Inflammatory macrophage treated with lipopolysaccharide for 4 hours (primary cell): ENCODE measurements around the gene HS3ST4.

Source experiments
- DNase-seq: peaks from one replicate; pipeline ENCODE4 v3.0.0-alpha.2; 2020

HS3ST4 gene

DNA sequence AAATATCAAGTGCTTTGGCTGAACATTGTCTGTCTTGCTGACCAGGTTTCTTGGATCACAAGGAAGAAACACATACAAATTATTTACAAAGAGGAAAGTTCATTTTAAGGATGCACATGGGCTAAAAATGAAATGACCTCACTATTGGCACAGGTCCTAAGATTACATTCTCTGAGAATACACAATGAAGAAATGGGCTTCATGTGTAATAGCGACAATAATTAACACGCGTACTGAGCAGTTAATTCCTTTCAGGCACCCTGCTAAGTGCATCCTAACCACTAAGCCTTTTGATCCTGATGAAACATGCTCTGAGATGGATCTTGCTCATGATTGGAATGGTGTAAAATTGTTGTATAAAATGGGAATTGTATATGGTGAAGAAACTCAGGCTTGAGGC, 429.0 kb downstream of the HS3ST4 start:
- no peak for DNase-seq

DNA sequence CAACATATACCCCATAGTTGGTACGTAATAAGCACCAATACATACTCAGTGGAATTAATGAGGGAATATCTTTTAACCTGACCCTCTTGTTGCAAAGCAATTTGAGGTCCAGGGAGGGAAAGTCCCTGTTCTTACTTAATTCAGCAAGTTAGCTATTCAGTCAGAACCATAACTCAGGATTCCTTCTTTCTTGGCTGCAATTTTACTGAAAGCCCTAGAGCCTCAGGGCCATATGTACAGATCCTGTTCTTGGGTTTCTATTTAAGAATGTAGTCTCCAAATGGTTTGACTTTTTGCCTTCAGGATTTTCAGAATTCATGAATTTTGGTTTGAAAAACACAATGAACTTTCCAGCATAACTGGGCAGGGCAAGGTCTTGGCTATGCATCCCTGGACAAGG, 436.5 kb downstream of the HS3ST4 start:
- no peak for DNase-seq

DNA sequence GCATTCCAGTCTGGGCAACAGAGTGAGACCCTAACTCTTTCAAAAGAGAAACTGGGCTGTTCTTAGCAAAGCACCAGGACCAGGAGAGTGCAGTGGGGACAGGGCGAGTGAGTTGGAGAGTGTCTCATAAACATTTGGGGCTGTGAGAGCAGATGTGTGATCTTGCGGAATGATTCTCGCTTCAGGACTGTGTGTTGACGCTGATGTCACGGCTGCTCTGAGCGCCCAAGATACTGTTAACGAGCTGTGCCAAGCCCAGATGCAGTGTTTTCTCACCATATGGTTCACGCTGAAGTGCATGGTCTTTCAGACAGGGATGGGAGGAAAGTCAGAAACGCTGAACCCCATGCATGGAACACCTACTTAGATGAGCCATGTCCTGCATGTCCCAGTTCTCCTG, 438.2 kb downstream of the HS3ST4 start:
- DNase-seq = no peak

- no peak for DNase-seq
Measured at GRCh38 chr16:26133416-26134093, 441.8 kb downstream of the HS3ST4 start.

- no peak for DNase-seq
Measured at GRCh38 chr16:26134588-26134987, 442.8 kb downstream of the HS3ST4 start.

GRCh38 chr16:26137956-26138355, 446.2 kb downstream of the HS3ST4 start:
- no peak for DNase-seq

GRCh38 chr16:26139091-26139490, 447.3 kb downstream of the HS3ST4 start:
- DNase-seq = no peak

GRCh38 chr16:26139884-26140283, 448.1 kb downstream of the HS3ST4 start:
- DNase-seq = no peak

GRCh38 chr16:26149364-26150190, 457.8 kb downstream of the HS3ST4 start:
- DNase-seq = no peak

GRCh38 chr16:26155221-26155620, 463.5 kb downstream of the HS3ST4 start:
- no peak for DNase-seq

GRCh38 chr16:26157319-26157718, 465.6 kb downstream of the HS3ST4 start:
- DNase-seq = no peak

DNA sequence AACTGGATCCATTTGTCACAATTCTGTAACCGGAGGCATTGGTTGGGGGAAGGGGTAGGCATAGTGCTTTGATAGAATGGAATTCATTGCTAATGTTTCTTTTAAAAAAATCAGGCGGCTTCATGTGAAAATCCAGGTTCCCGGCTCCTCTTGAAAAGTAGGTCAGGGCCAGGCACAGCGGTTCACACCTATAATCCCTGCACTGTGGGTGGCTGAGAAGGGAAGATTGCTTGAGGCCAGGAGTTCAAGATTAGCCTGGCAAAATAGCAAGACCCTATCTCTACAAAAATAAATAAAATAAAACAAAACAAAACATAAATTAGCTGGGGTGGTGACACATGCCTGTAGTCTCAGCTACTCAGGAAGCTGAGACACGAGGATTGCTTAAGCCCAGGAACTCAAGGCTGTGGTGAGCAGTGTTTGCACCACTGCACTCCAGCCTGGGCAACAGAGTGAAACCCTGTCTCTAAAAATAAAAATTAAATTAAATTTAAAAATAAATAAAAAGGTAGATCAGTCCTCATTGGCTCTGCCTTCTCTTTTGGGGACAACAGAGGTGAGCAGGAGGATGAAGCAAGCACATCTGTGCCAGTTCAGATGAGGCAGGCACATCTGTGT, 466.5 kb downstream of the HS3ST4 start:
- no peak for DNase-seq

DNA sequence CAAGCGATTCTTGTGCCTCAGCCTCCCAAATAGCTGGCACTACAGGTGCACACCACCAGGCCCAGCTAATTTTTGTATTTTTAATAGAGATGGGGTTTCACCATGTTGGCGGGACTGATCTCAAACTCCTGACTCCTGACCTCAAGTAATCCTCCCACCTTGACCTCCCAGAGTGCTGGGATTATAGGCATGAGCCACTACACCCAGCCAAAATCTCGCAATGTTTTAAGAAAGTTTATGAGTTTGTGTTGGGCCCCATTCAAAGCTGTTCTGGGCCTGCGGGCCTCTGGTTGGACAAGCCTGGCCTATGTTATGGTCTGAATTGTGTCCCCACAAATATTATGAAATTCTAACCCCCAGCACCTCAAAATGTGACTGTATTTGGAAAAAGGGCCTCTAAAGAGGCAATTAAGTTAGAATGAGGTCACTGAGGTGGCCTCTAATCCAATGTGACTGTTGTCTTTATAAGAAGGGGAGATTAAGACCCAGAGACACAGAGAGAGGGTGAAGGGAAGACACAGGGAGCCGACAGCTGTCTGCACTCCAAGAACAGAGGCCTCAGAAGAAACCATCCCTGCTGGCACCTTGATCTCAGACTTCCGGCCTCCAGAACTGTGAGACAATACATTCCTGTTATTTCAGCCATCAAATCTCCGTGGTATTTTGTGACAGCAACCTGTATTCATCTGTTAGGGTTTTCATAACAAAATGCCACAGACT, 469.9 kb downstream of the HS3ST4 start:
- DNase-seq = no peak

DNA sequence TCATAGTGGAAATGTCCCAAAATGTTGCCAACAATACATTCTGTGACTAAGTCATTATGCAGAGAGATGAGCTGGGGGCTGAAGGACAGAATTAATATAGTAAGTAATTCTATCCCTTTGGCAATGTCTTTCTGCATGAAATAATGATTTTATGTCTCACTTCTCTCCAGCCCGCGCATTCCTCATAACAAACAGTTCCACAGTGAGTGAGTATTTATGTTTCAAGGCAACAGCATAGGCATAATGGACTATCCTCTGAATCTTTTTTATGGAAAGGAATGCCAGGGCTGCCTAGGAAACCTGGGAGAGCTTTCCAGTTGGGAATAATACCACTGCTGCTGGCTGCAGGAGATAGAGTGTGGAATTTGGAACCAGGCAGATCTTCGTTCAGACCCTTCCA, 477.7 kb downstream of the HS3ST4 start:
- DNase-seq = no peak

- DNase-seq = no peak
Measured at GRCh38 chr16:26175944-26176343, 484.2 kb downstream of the HS3ST4 start.

DNA sequence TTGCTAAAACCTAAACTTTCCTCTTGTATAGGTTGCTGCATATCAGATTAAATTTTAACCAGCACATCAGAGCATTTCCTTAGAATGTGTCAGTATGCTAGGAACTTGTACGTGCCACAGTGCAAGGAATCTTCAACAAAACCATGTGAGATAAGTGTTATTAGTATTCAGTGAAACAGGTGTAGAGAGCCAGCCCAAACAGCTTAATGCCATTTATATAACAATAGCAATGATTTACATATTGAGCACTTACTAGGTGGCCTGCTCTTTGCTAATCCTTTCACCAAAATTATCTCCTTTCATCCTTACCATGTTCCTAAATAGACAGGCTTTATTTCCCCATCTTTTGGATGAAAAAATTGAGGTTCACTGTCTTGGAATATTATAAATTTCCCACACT, 485.7 kb downstream of the HS3ST4 start:
- DNase-seq = no peak

DNA sequence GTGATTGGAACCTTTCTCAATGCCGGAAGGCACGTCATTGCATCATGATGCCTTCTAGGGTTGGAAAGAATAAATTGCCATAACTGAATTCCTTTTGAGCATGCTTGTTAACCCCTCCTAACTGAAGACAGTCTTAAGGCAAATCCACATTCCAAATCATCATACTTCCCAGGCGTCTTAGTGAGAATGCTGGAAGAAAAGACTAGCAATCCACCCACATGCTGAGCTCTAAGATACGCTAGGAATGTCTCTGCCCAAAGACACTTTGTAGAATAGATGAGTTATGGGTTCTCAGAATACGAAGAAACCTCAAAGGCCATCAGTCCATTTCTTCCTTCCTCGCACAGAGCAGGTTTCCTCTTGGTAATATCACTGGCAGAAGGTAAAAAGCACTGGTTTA, 486.5 kb downstream of the HS3ST4 start:
- DNase-seq = no peak

DNA sequence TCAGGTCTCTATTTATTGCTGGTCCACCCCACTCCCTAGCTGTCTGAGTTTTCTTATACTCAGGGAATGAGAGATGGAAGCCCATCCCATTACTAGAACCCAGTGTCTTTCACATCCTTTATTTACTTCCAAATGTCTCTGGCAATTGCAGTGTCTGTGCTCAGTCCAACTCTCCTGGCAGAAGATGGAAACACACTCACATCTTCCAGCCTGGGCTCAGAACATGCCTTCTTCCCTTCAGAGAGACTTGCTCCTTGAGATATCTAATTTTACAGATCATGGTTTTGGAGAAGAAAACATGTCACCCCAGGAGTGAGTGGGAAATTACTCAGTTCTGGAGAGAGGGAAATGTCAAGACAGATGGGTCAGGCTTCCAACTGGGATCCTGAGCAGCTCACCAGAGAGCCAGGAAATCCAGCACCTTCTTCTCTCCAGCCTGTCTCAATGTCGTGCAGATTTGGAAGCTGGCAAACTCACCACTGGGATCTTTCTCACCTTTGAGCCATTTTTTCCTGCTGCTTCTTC, 494.4 kb downstream of the HS3ST4 start:
- DNase-seq = no peak
